ENCODE results near the gene ZDHHC14.

DNA sequence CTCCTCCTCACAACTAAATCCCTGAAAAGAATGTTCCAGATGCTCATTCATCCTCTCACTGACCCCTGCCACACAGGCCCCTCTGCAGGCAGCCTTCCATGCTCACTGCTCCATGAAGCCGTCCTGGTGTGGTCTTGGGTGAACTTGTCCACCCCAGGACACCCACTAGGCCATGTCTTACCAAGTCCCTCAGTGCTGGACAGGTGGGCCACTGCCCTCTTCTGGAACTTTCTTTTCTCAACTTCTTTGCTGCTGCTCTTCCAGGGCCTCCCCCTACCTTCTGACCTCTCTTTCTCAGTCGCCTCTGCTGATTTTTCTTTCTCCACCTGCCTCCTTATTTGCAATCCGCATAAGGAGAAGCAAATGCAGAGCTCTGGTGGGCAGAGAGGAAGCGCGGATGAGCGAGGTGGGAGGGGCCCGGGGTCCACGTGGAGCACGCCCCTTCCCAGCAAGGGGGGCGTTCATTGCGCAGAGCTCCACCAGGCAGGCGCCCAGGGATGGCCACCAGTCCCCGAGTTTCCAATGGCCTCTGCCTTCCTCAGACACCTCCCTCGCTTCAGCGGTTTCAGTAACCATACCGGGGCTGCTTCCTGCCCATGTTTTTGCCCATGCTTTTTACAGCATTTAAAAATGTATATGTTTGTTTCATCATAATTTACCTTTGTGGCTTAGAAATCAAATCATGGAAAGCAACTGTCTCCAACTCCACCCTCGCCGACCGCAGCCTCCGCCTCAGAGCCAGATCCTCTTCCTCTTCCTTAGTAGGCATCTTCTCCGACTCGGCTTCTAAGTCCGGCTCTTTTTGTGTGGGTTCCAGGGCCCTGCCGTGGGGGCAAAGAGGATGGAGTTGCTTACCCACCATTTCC lies 129.6 kb downstream of the ZDHHC14 start:
- TF ChIP-seq, protein P1, sequence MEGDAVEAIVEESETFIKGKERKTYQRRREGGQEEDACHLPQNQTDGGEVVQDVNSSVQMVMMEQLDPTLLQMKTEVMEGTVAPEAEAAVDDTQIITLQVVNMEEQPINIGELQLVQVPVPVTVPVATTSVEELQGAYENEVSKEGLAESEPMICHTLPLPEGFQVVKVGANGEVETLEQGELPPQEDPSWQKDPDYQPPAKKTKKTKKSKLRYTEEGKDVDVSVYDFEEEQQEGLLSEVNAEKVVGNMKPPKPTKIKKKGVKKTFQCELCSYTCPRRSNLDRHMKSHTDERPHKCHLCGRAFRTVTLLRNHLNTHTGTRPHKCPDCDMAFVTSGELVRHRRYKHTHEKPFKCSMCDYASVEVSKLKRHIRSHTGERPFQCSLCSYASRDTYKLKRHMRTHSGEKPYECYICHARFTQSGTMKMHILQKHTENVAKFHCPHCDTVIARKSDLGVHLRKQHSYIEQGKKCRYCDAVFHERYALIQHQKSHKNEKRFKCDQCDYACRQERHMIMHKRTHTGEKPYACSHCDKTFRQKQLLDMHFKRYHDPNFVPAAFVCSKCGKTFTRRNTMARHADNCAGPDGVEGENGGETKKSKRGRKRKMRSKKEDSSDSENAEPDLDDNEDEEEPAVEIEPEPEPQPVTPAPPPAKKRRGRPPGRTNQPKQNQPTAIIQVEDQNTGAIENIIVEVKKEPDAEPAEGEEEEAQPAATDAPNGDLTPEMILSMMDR (conservative IDR thresholded peaks at IDR 0.05; ENCODE audit: low read depth, low read length) = no peak
- TF ChIP-seq EZH2 (IDR thresholded peaks at IDR 0.05; ENCODE audit: borderline replicate concordance, low read depth, low read length, poor library complexity, severe bottlenecking) = no peak

Measured in A673 (cell line).